Omental fat pad (tissue), 4 donors: Measurements from ENCODE around the gene CNTNAP2. TPM values are rescaled to one million over a fixed set of nuclear protein-coding genes. Genes with fewer than 3 reads are reported as not detected.

Experiments used
- ATAC-seq: fragments of 150-250 bp; one replicate; pipeline ENCODE4 v1.9.1; 2016; ENCODE audit warnings: mild to moderate bottlenecking, moderate library complexity; ENCODE audit not compliant: low FRiP score
- DNase-seq: peaks from one replicate; pipeline ENCODE4 v3.0.0-alpha.2; 2019; ENCODE audit warnings: low spot score
- total RNA-seq, 4 donors: library from RNA; depleted of rRNA; stranded (reverse); fragments of >200 nt; gene quantifications; one replicate each; pipeline ENCODE4 v1.1.0, GENCODE V29; 2016
- TF ChIP-seq, protein P1 (sequence below), 3 donors: fragments of 450-650 bp; IDR thresholded peaks; one replicate each; pipeline ENCODE4 v1.5.1; 2016 to 2017; ENCODE audit warnings: antibody characterized with exemption in 3 of 3, mild to moderate bottlenecking in 3 of 3, moderate library complexity in 2 of 3

The CNTNAP2 gene
- total RNA-seq, 4 donors from 2014 or later, result 0.38 to 1.5 (median 1.1) TPM; not detected in 1

DNA sequence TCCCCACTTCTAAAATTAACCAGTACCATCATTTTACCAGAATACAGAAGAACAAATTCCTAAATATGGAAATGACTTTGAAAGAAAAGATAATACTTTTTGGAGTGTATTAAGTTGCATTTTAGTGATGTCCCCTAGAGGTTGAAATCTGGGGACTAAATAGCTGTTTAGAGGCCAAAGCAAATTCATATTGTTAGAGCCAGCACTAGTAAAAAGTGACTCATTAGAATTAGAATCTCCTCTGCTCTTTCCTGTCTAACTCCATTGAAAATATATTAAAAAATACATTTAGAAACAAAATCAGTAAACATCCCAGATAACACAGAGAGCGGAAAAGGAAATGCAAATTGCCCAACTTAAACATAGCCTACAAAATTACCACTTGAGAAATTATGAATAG, 1284.3 kb downstream of the CNTNAP2 start:
- TF ChIP-seq, protein P1, sequence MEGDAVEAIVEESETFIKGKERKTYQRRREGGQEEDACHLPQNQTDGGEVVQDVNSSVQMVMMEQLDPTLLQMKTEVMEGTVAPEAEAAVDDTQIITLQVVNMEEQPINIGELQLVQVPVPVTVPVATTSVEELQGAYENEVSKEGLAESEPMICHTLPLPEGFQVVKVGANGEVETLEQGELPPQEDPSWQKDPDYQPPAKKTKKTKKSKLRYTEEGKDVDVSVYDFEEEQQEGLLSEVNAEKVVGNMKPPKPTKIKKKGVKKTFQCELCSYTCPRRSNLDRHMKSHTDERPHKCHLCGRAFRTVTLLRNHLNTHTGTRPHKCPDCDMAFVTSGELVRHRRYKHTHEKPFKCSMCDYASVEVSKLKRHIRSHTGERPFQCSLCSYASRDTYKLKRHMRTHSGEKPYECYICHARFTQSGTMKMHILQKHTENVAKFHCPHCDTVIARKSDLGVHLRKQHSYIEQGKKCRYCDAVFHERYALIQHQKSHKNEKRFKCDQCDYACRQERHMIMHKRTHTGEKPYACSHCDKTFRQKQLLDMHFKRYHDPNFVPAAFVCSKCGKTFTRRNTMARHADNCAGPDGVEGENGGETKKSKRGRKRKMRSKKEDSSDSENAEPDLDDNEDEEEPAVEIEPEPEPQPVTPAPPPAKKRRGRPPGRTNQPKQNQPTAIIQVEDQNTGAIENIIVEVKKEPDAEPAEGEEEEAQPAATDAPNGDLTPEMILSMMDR (IDR thresholded peaks at IDR 0.05), result no peak
- no peak for DNase-seq
- no peak for ATAC-seq

DNA sequence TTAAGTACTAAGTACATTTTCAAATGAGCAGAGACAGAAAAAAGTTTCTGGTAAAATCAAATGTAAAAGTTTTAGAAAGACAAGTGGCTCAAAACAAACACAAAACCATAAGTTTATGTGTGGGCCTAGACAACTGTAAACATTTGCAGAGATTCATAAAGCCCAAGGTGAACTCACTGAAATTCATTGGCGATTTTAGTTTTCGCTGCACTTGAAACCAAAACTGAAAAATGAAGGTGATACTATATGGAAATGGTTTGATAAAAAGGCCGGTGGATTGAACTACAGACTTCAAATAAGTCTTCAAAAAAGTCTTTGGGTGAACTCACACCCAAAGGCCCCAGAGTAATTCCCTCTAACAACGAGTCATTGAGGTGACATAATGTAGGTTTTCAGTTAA, 1289.0 kb downstream of the CNTNAP2 start:
- TF ChIP-seq, protein P1 (IDR thresholded peaks at IDR 0.05), result no peak
- DNase-seq, result no peak
- ATAC-seq, result no peak

DNA sequence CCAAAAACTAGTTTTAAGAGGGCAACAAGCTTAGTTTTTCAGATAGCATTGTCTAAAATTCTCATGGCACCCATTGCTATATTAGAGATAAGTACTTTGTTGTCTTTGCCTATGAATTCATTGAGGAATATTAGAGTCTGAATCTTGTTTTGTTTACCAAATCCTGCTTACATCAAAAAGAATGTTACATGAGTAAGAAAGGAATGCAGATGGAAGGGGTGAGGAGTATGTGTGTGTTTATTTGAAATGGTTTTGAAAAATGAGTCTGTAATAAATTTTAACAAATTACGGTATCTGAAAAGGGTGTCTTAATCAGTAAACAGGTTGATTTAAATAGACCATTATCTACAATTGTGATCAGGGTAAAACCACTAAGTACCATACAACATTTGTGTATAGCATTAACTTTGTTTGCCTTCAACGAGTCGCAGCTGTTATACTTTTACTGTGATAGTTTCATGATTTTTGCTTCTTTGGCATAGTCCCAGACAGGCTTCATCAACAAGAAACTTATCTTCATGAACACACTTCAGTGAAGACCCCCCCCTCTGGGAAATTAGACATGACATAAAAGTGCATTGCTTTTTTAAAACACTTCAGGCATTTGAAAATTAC, 1290.0 kb downstream of the CNTNAP2 start:
- no peak for DNase-seq
- no peak for ATAC-seq
- TF ChIP-seq, protein P1 (IDR thresholded peaks at IDR 0.05), result no peak

DNA sequence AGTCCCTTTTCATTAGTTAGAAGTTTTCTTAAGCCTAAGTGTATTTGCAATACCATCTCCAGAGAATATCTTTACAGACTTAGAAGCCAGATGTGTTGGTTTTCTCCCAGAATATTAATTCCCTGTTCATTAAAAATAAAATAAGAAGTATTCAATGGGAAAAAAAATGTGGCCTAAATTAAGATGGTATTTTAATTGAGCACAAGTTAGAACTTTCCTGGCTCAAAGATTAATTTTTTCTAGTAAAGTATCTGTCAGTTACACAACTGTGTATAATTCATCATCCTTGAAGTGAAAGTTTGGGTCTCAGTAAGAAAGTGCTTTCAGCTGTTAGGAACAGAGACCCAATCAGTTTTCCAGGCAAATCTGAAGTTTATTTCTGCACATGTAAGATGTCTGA, 1294.5 kb downstream of the CNTNAP2 start:
- DNase-seq, result no peak
- ATAC-seq, result no peak
- TF ChIP-seq, protein P1 (IDR thresholded peaks at IDR 0.05), result no peak

DNA sequence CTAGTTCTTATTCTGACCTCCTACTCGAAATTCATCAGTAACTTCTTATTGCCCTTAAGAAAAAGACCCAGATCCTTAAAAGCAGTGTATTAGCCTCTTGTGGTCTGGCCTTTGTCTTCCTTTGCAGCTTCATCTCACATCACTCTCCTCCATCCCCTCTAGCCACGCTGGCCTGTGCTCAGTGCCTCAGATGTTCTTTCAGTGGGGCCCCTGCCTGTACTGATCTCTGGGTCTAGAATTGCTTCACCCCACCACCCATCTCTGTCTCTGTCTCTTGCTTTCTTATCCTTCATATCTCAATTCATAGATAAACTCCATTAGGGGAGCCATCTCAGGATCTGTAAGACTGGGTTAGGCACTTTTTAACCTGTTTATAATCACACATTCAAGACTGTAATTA, 1295.5 kb downstream of the CNTNAP2 start:
- DNase-seq, result no peak
- TF ChIP-seq, protein P1 (IDR thresholded peaks at IDR 0.05), result no peak
- no peak for ATAC-seq

DNA sequence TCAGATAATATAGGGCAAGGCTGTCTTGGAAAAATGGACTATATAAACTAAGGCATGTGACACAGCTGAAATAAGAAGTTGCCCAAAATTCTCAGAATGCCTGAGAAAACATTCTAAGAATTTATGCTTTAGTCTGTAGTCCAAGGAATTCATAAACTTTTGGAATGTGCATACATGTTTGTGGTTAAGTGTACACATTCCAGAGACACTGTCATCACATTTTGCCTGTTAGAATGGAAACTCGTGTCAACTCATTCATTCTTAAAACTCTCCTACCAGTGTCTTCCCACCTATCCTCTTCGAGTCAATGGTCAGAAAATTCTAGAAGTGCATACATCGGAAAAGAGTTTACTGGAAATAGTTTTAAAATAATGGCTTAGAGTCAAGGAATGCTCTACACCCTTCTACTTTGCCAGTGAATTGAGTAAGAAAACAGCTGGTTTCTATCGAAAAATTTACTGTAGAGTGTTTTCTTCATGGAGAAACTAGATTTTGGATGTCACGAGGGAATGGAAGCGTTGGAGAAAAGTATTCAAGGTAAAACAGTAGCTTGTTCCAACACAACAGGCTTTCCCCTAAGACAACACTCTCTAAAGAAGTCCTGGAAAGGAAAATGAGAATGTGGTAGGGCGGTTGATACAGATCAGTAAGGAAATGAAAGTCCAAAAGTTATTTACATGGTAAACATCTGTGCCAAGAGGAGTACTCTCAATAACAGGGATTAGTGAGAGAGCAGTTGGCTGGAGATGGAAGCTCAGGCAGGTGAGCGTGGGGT, 1296.4 kb downstream of the CNTNAP2 start:
- TF ChIP-seq, protein P1 (IDR thresholded peaks at IDR 0.05), result no peak
- DNase-seq, result no peak

DNA sequence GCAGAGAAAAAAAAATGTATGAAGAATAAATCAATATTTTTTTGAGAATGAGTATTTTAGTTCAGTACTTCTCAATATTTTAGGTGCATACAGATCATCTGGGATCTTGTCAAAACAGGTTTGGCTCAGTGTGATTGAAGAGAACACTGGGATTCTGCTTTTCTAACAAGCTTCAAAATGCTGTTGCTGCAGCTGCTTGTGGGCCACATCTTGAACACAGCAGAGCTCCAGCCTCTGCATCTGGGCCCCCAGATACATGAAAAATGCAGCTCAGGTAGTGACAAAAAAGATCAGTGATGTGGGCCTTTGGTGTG, 1296.9 kb downstream of the CNTNAP2 start:
- DNase-seq (no peak), ATAC-seq (no peak)
- TF ChIP-seq, protein P1 (IDR thresholded peaks at IDR 0.05), result no peak

More for the DNA sequence above, 1296.4 kb downstream of the CNTNAP2 start:
- peak; percentile 43 for ATAC-seq
